ENCODE data around the gene VMA21. TPM values are rescaled to one million over a fixed set of nuclear protein-coding genes. Genes with fewer than 3 reads are reported as not detected.

Gene VMA21
- total and polyA plus RNA-seq, 9 donors, result 13.7 to 26.9 (median 15.2) TPM

DNA sequence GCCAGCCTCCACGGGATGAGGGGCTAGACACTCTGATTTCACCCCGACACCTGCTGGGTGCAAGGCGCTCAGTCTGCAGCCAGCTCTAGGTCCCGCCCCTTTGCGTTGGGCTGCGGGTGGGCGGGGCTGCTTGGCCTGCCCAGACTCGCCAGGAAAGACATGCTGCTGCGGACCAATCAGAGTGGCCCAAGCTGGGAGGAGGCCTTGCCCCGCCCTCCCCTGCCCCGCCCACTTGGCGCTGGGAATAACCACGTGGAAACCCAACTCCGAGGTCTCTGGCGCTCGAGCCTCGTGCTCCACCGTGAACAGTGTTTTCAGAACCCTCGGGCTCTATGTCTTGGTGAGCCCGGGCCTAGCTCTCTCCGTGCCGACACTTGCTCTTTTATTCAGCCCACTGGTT is 5.3 kb upstream of the VMA21 start:
- DNase-seq, result no peak
- Histone ChIP-seq H3K36me3 (ENCODE audit: control insufficient read depth, insufficient read depth, low read length) (no peaks in the 10 kb centered on the region), H3K9me3 (replicated peaks; ENCODE audit: control insufficient read depth, low read depth, low read length) (no peaks in the 10 kb centered on the region), H3K27ac (ENCODE audit: low read length) (no peak overlapping the region), H3K4me1 (ENCODE audit: control insufficient read depth, insufficient read depth, low read length) (peaks cover 6% of the 10 kb centered on the region), H3K27me3 (ENCODE audit: control insufficient read depth, insufficient read depth, low read length) (peaks cover 5% of the 10 kb centered on the region), H3K4me3 (ENCODE audit: low read length) (no peak overlapping the region)
- 88% methylated on average over 22 of the region's 22 CpGs for WGBS (ENCODE audit: insufficient coverage)

DNA sequence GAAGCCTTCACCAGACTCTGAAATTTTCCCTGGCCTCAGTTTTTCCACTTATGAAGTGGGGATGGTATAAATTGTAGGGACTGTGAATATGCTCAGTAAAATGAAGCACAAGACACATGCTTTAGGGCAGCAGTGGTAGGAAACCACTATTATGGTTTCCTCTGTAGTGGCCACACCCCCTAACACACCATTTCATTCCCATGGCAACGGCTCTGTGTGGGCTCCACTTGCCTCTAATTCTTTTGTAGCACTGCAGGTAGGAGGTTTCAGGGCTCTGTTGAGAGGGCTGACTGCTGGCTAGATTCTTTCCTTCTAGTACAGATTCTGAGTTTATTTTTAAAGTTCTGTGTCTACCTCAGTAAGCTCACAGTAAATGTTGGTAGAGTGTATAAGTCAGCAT is 3.5 kb upstream of the VMA21 start:
- no peaks in the 10 kb centered on the region for H3K9me3 ChIP-seq (replicated peaks; ENCODE audit: control insufficient read depth, low read depth, low read length)
- peaks cover 5% of the 10 kb centered on the region for H3K27me3 ChIP-seq (ENCODE audit: control insufficient read depth, insufficient read depth, low read length)
- H3K4me3 ChIP-seq (ENCODE audit: low read length), result no peak overlapping the region
- H3K27ac ChIP-seq (ENCODE audit: low read length), result no peak overlapping the region
- no peaks in the 10 kb centered on the region for H3K36me3 ChIP-seq (ENCODE audit: control insufficient read depth, insufficient read depth, low read length)
- no peak for DNase-seq
- WGBS (ENCODE audit: insufficient coverage), result no CpG with 5 or more reads among the region's 1 CpG
- peaks cover 6% of the 10 kb centered on the region for H3K4me1 ChIP-seq (ENCODE audit: control insufficient read depth, insufficient read depth, low read length)

DNA sequence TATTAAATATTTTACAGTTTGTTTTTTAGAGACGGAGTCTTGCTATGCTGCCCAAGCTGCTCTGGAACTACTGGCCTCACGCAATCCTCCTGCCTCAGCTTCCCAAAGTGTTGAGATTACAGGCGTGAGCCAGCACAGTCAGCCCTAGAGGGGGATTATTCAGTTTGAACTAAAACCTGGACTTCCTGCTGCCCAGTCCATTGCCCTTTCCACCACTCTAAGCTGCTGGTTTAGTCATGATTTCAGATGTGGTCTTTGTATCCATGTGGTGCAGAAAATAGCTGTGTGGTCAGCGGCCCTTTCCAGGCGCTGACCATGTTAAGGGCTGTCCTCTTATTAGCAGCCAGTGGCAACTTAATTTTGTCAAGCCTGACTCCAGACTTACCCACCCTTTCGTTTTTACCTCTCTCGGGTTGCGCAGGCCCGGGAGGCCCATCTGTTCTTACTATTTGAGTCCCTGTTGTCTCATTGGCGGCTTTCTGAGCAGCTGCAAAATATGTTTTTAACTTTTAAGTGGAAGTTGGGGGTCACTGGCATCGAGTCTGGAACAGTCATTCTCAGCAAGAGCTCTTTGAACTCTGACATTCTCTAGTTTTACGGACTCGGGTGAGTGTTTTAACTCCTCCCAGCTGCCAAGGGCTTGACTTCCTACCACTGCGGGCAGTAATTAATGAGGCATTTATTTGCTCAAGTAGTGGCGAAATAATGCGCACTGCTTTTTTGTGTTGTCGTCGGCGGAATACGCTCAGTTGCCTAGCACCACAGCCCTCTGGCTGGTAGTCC is 773 bp upstream of the VMA21 start:
- H3K4me1 ChIP-seq (ENCODE audit: control insufficient read depth, insufficient read depth, low read length), result peaks cover 6% of the 10 kb centered on the region
- no peaks in the 10 kb centered on the region for H3K9me3 ChIP-seq (replicated peaks; ENCODE audit: control insufficient read depth, low read depth, low read length)
- peak overlapping the region; percentile 98 for H3K27ac ChIP-seq (ENCODE audit: low read length)
- peak; percentile 71 for DNase-seq
- peak overlapping the region; percentile 66 for H3K4me3 ChIP-seq (ENCODE audit: low read length)
- WGBS (ENCODE audit: insufficient coverage), result 48% methylated on average over 12 of the region's 20 CpGs
- peaks cover 5% of the 10 kb centered on the region for H3K27me3 ChIP-seq (ENCODE audit: control insufficient read depth, insufficient read depth, low read length)
- no peaks in the 10 kb centered on the region for H3K36me3 ChIP-seq (ENCODE audit: control insufficient read depth, insufficient read depth, low read length)

DNA sequence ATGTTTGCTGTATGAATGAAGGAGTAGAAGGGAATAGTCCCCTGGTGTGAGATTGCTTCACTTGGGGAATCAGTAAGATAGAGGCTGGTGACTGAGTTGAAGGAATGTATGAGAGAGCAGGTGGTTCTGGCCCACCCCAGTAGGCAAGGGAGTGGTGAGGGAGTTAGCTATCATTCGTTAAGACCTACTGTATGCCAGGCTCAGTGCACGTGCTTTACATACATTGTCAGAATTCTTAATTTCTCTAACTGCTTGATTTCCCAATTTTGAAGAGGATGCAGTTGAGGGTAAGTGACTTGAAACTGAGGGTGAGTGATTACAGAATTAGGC is 700 bp downstream of the VMA21 start:
- no CpG with 5 or more reads among the region's 2 CpGs for WGBS (ENCODE audit: insufficient coverage)
- DNase-seq, result peak; percentile 6
- H3K4me1 ChIP-seq (ENCODE audit: control insufficient read depth, insufficient read depth, low read length), result peaks cover 9% of the 10 kb centered on the region

DNA sequence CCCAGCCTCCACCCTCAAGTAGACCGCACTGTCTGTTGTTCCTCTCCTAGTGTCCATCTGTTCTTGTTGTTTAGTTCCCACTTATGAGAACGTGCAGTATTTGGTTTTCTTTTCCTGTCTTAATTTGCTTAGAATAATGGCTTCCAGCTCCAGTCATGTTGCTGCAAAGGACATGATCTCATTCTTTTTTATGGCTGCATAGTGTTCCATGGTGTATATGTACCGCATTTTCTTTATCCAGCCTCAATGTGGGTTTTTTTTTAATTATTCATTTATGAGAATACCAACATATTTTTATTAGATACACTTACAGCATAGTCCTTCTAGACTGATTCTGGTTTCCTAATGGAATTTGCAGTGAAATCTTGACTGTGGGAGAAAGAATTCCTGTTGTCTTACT is 1.3 kb downstream of the VMA21 start:
- no peak for DNase-seq
- no peaks in the 10 kb centered on the region for H3K36me3 ChIP-seq (ENCODE audit: control insufficient read depth, insufficient read depth, low read length)
- no peak overlapping the region for H3K4me3 ChIP-seq (ENCODE audit: low read length)
- peaks cover 9% of the 10 kb centered on the region for H3K4me1 ChIP-seq (ENCODE audit: control insufficient read depth, insufficient read depth, low read length)
- no peak overlapping the region for H3K27ac ChIP-seq (ENCODE audit: low read length)
- no peaks in the 10 kb centered on the region for H3K9me3 ChIP-seq (replicated peaks; ENCODE audit: control insufficient read depth, low read depth, low read length)
- H3K27me3 ChIP-seq (ENCODE audit: control insufficient read depth, insufficient read depth, low read length), result no peaks in the 10 kb centered on the region
- no CpG with 5 or more reads among the region's 3 CpGs for WGBS (ENCODE audit: insufficient coverage)

More for the DNA sequence above, 700 bp downstream of the VMA21 start:
- Histone ChIP-seq H3K9me3 (replicated peaks; ENCODE audit: control insufficient read depth, low read depth, low read length) (no peaks in the 10 kb centered on the region), H3K36me3 (ENCODE audit: control insufficient read depth, insufficient read depth, low read length) (no peaks in the 10 kb centered on the region), H3K4me3 (ENCODE audit: low read length) (peak overlapping the region; percentile 82), H3K27me3 (ENCODE audit: control insufficient read depth, insufficient read depth, low read length) (no peaks in the 10 kb centered on the region), H3K27ac (ENCODE audit: low read length) (peak overlapping the region; percentile 88)

DNA sequence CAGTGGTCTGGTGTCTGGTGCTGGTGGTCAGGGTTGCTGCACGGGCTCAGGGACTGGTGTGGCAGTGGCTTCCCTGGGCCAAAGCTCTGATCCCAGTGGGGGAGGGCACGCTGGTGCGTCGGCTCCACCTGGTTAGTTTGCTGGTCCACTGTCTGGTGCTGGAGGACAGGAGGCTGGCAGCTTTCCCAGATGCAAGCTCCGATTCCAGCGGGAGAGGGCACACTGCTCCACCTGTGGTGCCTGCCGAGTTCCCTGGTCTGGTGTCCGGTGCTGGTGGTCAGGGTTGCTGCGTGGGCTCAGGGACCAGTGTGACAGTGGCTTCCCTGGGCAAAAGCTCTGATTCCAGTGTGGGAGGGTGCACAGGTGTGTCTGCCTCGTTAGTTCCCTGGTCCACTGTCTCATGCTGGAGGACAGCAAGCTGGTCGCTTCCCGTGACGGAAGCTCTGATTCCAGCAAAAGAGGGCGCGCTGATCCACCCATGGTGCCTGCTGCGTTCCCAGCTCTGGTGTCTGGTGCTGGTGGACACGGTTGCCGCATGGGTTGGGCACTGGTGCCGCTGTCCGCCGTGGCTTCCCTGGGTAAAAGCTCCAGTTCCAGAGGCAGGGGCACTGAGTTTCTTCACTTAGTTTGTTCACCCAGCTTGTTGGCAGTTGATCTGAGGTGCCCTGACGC is 5.8 kb downstream of the VMA21 start:
- 83% methylated on average over 20 of the region's 22 CpGs for WGBS (ENCODE audit: insufficient coverage)
- H3K9me3 ChIP-seq (replicated peaks; ENCODE audit: control insufficient read depth, low read depth, low read length), result no peaks in the 10 kb centered on the region
- no peak overlapping the region for H3K27ac ChIP-seq (ENCODE audit: low read length)
- DNase-seq, result peak; percentile 12
- peaks cover 3% of the 10 kb centered on the region for H3K4me1 ChIP-seq (ENCODE audit: control insufficient read depth, insufficient read depth, low read length)
- no peak overlapping the region for H3K4me3 ChIP-seq (ENCODE audit: low read length)
- H3K27me3 ChIP-seq (ENCODE audit: control insufficient read depth, insufficient read depth, low read length), result no peaks in the 10 kb centered on the region
- H3K36me3 ChIP-seq (ENCODE audit: control insufficient read depth, insufficient read depth, low read length), result no peaks in the 10 kb centered on the region

DNA sequence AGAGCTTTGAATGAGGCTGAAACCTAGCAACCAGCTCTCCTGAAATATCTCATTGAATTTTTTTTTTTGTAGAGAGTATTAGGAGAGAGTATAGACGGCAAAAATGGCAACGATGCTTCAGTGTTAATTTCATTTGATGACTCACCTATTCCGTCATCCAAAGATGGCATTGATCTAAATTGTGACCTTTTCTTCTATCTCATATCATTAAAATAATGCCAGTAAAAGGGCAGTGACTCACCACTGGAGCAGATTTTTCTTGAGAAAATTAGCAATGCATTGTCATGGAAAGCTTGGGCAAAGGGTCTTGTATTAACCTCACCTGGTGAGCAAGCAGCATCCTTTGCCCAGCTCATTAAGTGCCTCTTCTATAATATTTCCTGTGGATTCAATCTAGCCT is 19.6 kb downstream of the VMA21 start:
- whole genome bisulfite sequencing (ENCODE audit: insufficient coverage), result no CpG with 5 or more reads among the region's 3 CpGs
- Histone ChIP-seq H3K9me3 (replicated peaks; ENCODE audit: control insufficient read depth, low read depth, low read length) (no peaks in the 10 kb centered on the region), H3K27me3 (ENCODE audit: control insufficient read depth, insufficient read depth, low read length) (peaks cover 3% of the 10 kb centered on the region), H3K36me3 (ENCODE audit: control insufficient read depth, insufficient read depth, low read length) (no peaks in the 10 kb centered on the region), H3K27ac (ENCODE audit: low read length) (no peak overlapping the region), H3K4me3 (ENCODE audit: low read length) (no peak overlapping the region), H3K4me1 (ENCODE audit: control insufficient read depth, insufficient read depth, low read length) (no peaks in the 10 kb centered on the region)
- DNase-seq, result no peak

DNA sequence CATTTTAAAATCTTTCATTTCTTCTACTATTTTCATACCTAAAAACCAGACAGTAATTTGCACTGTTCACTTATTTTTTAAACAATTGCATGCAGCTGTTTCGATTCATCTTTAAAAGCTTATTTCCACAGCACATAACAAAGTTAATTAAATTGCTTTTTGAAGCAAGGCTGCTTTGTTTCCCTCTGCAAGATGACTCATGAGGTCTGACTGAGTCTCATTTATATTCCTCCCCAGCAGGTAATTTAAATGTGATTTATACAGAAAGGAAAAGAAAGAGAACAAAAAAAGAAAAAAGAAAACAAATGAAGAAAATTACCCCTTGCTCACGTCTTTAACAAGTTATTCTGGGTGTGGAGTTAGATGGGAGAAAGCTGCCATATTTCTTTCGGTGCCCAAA is 22.8 kb downstream of the VMA21 start:
- Histone ChIP-seq H3K27ac (ENCODE audit: low read length) (no peak overlapping the region), H3K9me3 (replicated peaks; ENCODE audit: control insufficient read depth, low read depth, low read length) (no peaks in the 10 kb centered on the region), H3K4me3 (ENCODE audit: low read length) (no peak overlapping the region), H3K36me3 (ENCODE audit: control insufficient read depth, insufficient read depth, low read length) (no peaks in the 10 kb centered on the region), H3K4me1 (ENCODE audit: control insufficient read depth, insufficient read depth, low read length) (no peaks in the 10 kb centered on the region), H3K27me3 (ENCODE audit: control insufficient read depth, insufficient read depth, low read length) (peaks cover 5% of the 10 kb centered on the region)
- DNase-seq, result no peak
- WGBS (ENCODE audit: insufficient coverage), result 63% methylated on average over 1 of the region's 3 CpGs

DNA sequence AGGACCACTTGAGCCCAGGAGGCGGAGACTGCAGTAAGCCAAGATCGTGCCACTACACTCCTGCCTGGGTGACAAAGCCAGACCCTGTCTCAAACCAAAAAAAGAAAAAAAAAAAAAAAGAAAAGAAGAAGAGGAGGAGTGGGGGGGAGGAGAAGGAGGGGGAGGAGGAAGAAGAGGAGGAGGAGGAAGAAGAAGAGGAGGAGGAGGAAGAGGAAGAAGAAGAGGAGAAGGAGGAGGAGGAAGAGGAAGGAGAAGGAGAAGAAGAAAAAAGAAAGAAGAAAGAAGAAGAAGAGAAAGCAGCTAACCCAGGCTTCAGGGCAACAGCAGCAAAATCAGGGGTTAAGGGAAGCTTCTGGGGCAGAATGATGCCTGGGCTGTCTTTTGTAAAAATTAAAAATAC is 27.5 kb downstream of the VMA21 start:
- no peak overlapping the region for H3K4me3 ChIP-seq (ENCODE audit: low read length)
- no peaks in the 10 kb centered on the region for H3K9me3 ChIP-seq (replicated peaks; ENCODE audit: control insufficient read depth, low read depth, low read length)
- no peaks in the 10 kb centered on the region for H3K36me3 ChIP-seq (ENCODE audit: control insufficient read depth, insufficient read depth, low read length)
- DNase-seq, result no peak
- no CpG with 5 or more reads among the region's 2 CpGs for WGBS (ENCODE audit: insufficient coverage)
- H3K4me1 ChIP-seq (ENCODE audit: control insufficient read depth, insufficient read depth, low read length), result no peaks in the 10 kb centered on the region
- H3K27me3 ChIP-seq (ENCODE audit: control insufficient read depth, insufficient read depth, low read length), result peaks cover 7% of the 10 kb centered on the region
- no peak overlapping the region for H3K27ac ChIP-seq (ENCODE audit: low read length)

DNA sequence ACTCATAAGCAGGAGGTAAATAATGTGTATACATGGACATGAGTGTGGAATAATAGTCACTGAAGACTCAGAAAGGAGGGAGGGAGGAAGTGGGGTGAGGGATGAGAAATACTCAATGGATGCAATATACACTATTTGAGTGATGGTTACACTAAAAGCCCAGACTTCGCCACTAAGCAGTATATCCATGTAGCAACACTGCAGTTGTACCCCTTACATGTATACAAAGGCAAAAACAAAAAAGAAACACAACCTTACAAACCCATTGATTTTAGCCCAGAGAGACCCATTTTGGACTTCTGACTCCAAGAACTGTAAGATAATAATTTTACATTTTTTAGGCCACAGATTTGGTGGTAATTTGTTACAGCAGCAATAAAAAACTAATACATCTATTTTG is 51.5 kb downstream of the VMA21 start:
- H3K27ac ChIP-seq (ENCODE audit: low read length), result no peak overlapping the region
- no peaks in the 10 kb centered on the region for H3K9me3 ChIP-seq (replicated peaks; ENCODE audit: control insufficient read depth, low read depth, low read length)
- 100% methylated on average over 1 of the region's 1 CpG for WGBS (ENCODE audit: insufficient coverage)
- no peaks in the 10 kb centered on the region for H3K36me3 ChIP-seq (ENCODE audit: control insufficient read depth, insufficient read depth, low read length)
- H3K4me1 ChIP-seq (ENCODE audit: control insufficient read depth, insufficient read depth, low read length), result no peaks in the 10 kb centered on the region
- no peak overlapping the region for H3K4me3 ChIP-seq (ENCODE audit: low read length)
- DNase-seq, result no peak
- no peaks in the 10 kb centered on the region for H3K27me3 ChIP-seq (ENCODE audit: control insufficient read depth, insufficient read depth, low read length)
